Spleen (tissue), 11 donors: Measurements from ENCODE around the gene RABAC1. TPM values are rescaled to one million over a fixed set of nuclear protein-coding genes. Genes with fewer than 3 reads are reported as not detected.

ENCODE experiments used
- DNase-seq: peaks from one replicate; pipeline ENCODE4 v3.0.0-alpha.2; 2020
- H3K27ac ChIP-seq, 8 donors: fragments of 200-600 bp; sonication (generic) in 7 of 8; 1 replicate in 4 of 8; 2 replicates in 4 of 8; pipeline versions ENCODE4 v1.5.0 to v1.8.0; 2016 to 2021; ENCODE audit warnings: inconsistent platforms in 4 of 8, mild to moderate bottlenecking in 4 of 8, moderate library complexity in 1 of 8
- H3K27me3 ChIP-seq, 7 donors: fragments of 200-600 bp; sonication (generic) in 6 of 7; replicated peaks in 1 of 7; 1 replicate in 4 of 7; 2 replicates in 3 of 7; pipeline versions ENCODE4 v1.5.0 to v1.8.0; 2016 to 2021; ENCODE audit warnings: inconsistent platforms in 3 of 7, mild to moderate bottlenecking in 1 of 7
- H3K36me3 ChIP-seq, 6 donors: fragments of 200-600 bp; sonication (generic) in 5 of 6; 1 replicate in 4 of 6; 2 replicates in 2 of 6; pipeline versions ENCODE4 v1.5.0 to v1.8.0; 2016 to 2021; ENCODE audit warnings: inconsistent platforms in 2 of 6
- H3K4me1 ChIP-seq, 6 donors: fragments of 200-600 bp; sonication (generic) in 5 of 6; 1 replicate in 3 of 6; 2 replicates in 3 of 6; pipeline versions ENCODE4 v1.5.0 to v1.8.0; 2016 to 2021; ENCODE audit warnings: inconsistent platforms in 3 of 6
- H3K4me3 ChIP-seq, 8 donors: fragments of 200-600 bp; sonication (generic) in 7 of 8; 1 replicate in 4 of 8; 2 replicates in 4 of 8; pipeline versions ENCODE4 v1.5.0 to v1.8.0; 2016 to 2021; ENCODE audit warnings: inconsistent platforms in 4 of 8, mild to moderate bottlenecking in 4 of 8, moderate library complexity in 2 of 8
- H3K9me3 ChIP-seq, 8 donors: fragments of 200-600 bp; sonication (generic) in 7 of 8; 1 replicate in 4 of 8; 2 replicates in 4 of 8; pipeline versions ENCODE4 v1.5.0 to v1.8.0; 2016 to 2021; ENCODE audit warnings: inconsistent platforms in 4 of 8
- POLR2A ChIP-seq, 3 donors: fragments of 450-650 bp; IDR thresholded peaks; one replicate each; pipeline ENCODE4 v1.5.1; 2017; ENCODE audit warnings: antibody characterized with exemption in 3 of 3, mild to moderate bottlenecking in 1 of 3
- POLR2AphosphoS5 ChIP-seq, 3 donors: sonication (generic); formaldehyde crosslinking; IDR thresholded peaks; one replicate each; pipeline ENCODE4 v1.5.1; 2017; ENCODE audit warnings: antibody characterized with exemption in 3 of 3
- WGBS, 5 donors: extraction: QIAGEN DNeasy Blood & Tissue Kit in 3 of 5; methylation state at CpG; one replicate each; pipeline versions ENCODE4 v1.1.5 to v1.1.7; 2013 to 2018; 5-methylcytosine and 5-hydroxymethylcytosine counted together
- intact Hi-C: fragments of 100-400 bp; cut with DNase I; formaldehyde crosslinking; loops from one replicate; pipeline ENCODE4 v1.15.0; 2023; ENCODE audit warnings: low total_unique reads
- polyA plus RNA-seq, 3 donors: library from polyadenylated mRNA; stranded (reverse); fragments of 200-250 nt; gene quantifications; one replicate each; pipeline ENCODE4 v1.2.1, GENCODE V29; 2013
- total RNA-seq, 7 donors: library from RNA; depleted of rRNA in 3 of 7; stranded (reverse); fragments of >200 nt in 3 of 7; fragmentation: NEBNext Ultra II Directional in 4 of 7; extraction: Animal tissue kit (Norgen Biotek cat#: 25700) in 4 of 7; gene quantifications; one replicate each; pipeline versions ENCODE4 v1.1.0 to v1.2.1, GENCODE V29; 2016 to 2021
- TF ChIP-seq, protein P1 (sequence below), 11 experiments: fragments of 200-600 bp in 7 of 11; fragments of 450-650 bp in 4 of 11; sonication (generic) in 4 of 11; IDR thresholded peaks in 8 of 11; conservative IDR thresholded peaks in 3 of 11; 1 replicate in 7 of 11; 2 replicates in 4 of 11; pipeline versions ENCODE4 v1.4.0 to v1.8.0; 2016 to 2021; ENCODE audit warnings: antibody characterized with exemption in 11 of 11, inconsistent platforms in 4 of 11, mild to moderate bottlenecking in 1 of 11
- donor health status: healthy with polysubstance abuse.
- donor health status: DM: no; HTN: no; CAD: no; lungs with moderate emphysema.
- donor health status: DM: no; HTN: no; CAD: no.
- donor health status: Bipolar disorder and iron deficiency.
- donor health status: healthy.
- donor health status: DM: no; HTN: no; CAD: no.
- donor health status: DM: yes; HTN: yes; CAD: no.

RABAC1 gene
- total and polyA plus RNA-seq, 10 donors = 85.6 to 165 (median 134) TPM

DNA sequence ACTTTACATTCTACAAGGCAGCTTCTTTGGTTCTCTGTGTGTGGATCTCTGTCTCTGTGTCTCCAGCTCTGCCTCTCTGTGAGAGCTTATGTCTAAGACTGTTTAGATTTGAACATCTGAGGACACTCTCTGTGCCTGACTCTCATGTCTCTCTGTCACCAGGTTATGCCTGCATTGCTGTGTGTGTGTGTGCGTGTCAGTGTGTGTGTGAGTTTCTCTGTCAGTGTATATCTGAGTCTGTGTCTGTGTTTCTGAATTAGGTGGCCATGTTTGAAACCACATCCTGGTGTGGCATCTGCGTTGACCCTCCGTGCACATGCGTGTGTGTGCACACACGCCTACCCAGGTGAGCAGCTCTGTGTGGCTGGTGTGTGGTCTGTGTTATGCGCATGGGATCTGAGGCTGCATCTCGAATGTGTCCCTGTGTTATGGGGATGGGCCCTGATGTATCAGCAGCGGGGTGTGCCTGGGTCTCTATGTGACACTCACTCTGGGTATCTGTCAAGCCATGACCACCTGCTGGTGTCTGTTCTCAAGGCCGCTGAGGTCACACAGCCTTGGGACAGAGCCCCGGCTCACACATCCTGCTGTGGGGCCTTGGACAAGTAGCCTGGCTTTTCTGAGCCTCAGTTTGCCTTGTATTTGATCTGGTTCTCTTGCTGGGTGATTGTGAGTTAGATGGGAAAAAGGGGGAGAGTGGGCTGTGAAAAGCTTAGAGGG, 28.2 kb upstream of the RABAC1 start:
- 85 to 90% (median 87%) methylated on average over 8 to 10 of the region's 10 CpGs for WGBS, 5 donors
- H3K9me3 ChIP-seq = no peaks in the 10 kb centered on the region
- no peak overlapping the region for H3K27ac ChIP-seq
- no peaks in the 10 kb centered on the region for H3K4me1 ChIP-seq
- no peaks in the 10 kb centered on the region for H3K36me3 ChIP-seq
- DNase-seq = no peak
- intact Hi-C loops = no loop called here
- TF ChIP-seq POLR2A (IDR thresholded peaks at IDR 0.05) = no peak
- H3K4me3 ChIP-seq = no peak overlapping the region
- peaks cover 0 to 19% (median 3%) of the 10 kb centered on the region in 7 donors for H3K27me3 ChIP-seq

DNA sequence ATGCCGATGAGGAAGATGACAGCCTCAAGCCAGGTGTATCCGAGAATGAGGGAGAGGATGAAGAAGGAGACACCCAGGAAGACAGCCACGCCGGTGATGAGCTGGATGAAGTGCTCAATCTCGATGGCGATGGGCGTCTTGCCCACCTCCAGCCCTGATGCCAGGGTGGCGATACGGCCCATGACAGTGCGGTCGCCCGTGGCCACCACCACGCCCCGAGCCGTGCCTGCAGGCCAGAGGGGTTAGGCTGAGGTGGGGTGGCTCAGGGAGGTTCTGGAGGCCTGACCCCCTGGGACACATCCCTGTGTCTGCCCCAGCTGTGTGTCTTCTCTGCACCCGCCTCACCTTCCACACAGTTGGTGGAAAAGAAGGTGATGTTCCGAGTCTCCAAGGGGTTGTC, 25.8 kb upstream of the RABAC1 start:
- no peak overlapping the region for H3K4me3 ChIP-seq
- TF ChIP-seq POLR2AphosphoS5 (IDR thresholded peaks at IDR 0.05) = no peak
- TF ChIP-seq, protein P1, sequence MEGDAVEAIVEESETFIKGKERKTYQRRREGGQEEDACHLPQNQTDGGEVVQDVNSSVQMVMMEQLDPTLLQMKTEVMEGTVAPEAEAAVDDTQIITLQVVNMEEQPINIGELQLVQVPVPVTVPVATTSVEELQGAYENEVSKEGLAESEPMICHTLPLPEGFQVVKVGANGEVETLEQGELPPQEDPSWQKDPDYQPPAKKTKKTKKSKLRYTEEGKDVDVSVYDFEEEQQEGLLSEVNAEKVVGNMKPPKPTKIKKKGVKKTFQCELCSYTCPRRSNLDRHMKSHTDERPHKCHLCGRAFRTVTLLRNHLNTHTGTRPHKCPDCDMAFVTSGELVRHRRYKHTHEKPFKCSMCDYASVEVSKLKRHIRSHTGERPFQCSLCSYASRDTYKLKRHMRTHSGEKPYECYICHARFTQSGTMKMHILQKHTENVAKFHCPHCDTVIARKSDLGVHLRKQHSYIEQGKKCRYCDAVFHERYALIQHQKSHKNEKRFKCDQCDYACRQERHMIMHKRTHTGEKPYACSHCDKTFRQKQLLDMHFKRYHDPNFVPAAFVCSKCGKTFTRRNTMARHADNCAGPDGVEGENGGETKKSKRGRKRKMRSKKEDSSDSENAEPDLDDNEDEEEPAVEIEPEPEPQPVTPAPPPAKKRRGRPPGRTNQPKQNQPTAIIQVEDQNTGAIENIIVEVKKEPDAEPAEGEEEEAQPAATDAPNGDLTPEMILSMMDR (IDR thresholded peaks at IDR 0.05 in 8 of 11, conservative IDR thresholded peaks at IDR 0.05 in 3 of 11) = no peak
- no peak for TF ChIP-seq POLR2A (IDR thresholded peaks at IDR 0.05)
- intact Hi-C loops = no loop called here
- no peak overlapping the region for H3K27ac ChIP-seq
- H3K27me3 ChIP-seq = no peaks in the 10 kb centered on the region
- 91 to 96% (median 94%) methylated on average over 14 to 17 of the region's 17 CpGs for WGBS, 5 donors
- H3K36me3 ChIP-seq = no peaks in the 10 kb centered on the region
- no peak for DNase-seq
- no peaks in the 10 kb centered on the region for H3K4me1 ChIP-seq
- H3K9me3 ChIP-seq = no peaks in the 10 kb centered on the region

- Histone ChIP-seq H3K4me1 (no peaks in the 10 kb centered on the region), H3K27me3 (no peaks in the 10 kb centered on the region), H3K27ac (no peak overlapping the region), H3K36me3 (no peaks in the 10 kb centered on the region), H3K9me3 (no peaks in the 10 kb centered on the region), H3K4me3 (no peak overlapping the region)
- TF ChIP-seq POLR2AphosphoS5 (IDR thresholded peaks at IDR 0.05) (no peak), POLR2A (IDR thresholded peaks at IDR 0.05) (no peak)
- TF ChIP-seq, protein P1 (IDR thresholded peaks at IDR 0.05 in 8 of 11, conservative IDR thresholded peaks at IDR 0.05 in 3 of 11) = no peak
- DNase-seq = no peak
- WGBS, 5 donors = 87 to 94% (median 89%) methylated on average over 10 to 15 of the region's 15 CpGs
- intact Hi-C loops = no loop called here
Measured at GRCh38 chr19:41981724-41982123, 22.6 kb upstream of the RABAC1 start.

- H3K9me3 ChIP-seq = no peaks in the 10 kb centered on the region
- no peaks in the 10 kb centered on the region for H3K36me3 ChIP-seq
- H3K27ac ChIP-seq = no peak overlapping the region
- no peaks in the 10 kb centered on the region for H3K4me1 ChIP-seq
- no peak for DNase-seq
- no peak overlapping the region for H3K4me3 ChIP-seq
- H3K27me3 ChIP-seq = no peaks in the 10 kb centered on the region
- 85 to 94% (median 90%) methylated on average over 13 to 17 of the region's 17 CpGs for WGBS, 5 donors
- TF ChIP-seq POLR2A (IDR thresholded peaks at IDR 0.05) (no peak), POLR2AphosphoS5 (IDR thresholded peaks at IDR 0.05) (no peak)
- TF ChIP-seq, protein P1 (IDR thresholded peaks at IDR 0.05 in 8 of 11, conservative IDR thresholded peaks at IDR 0.05 in 3 of 11) = no peak
- intact Hi-C loops = no loop called here
Measured at GRCh38 chr19:41978470-41978869, 19.3 kb upstream of the RABAC1 start.
